H1 (cell line): ENCODE results near the gene LCLAT1. TPM values are rescaled to one million over a fixed set of nuclear protein-coding genes. Genes with fewer than 3 reads are reported as not detected.

Source experiments
- CTCF ChIA-PET: fragments of 300-600 bp; sonication (Branson Sonifier 250); formaldehyde crosslinking; loops from one replicate; lab custom pipeline; 2021; ENCODE audit not compliant: partially characterized antibody; lab: Charles Lee
- POLR2A ChIA-PET: fragments of 300-600 bp; sonication (Branson Sonifier 250); formaldehyde crosslinking; loops from one replicate; lab custom pipeline; 2021; ENCODE audit warnings: inconsistent platforms; ENCODE audit not compliant: partially characterized antibody; lab: Charles Lee
- DNase-seq, 2 experiments: peaks; one replicate each; pipeline versions ENCODE4 v3.0.0 to v3.0.0-alpha.2; 2010 to 2022; ENCODE audit warnings: low spot score in 2 of 2, low read depth in 1 of 2, mixed read lengths in 1 of 2
- FAIRE-seq: peaks from 2 replicates; lab custom pipeline; 2011; peaks lifted over from hg19 to GRCh38; lab: Jason Lieb, UNC
- H2AFZ ChIP-seq: 2 replicates; pipeline ENCODE4 v1.8.1; 2012; ENCODE audit warnings: low read length, inconsistent platforms
- H2AK5ac ChIP-seq: 2 replicates; pipeline ENCODE4 v1.6.1; 2013; ENCODE audit warnings: low read depth, low read length
- H2BK120ac ChIP-seq: replicated peaks from 2 replicates; pipeline ENCODE3; 2013; ENCODE audit warnings: low read depth, low read length, inconsistent platforms
- H2BK12ac ChIP-seq: 2 replicates; pipeline ENCODE4 v1.6.1; 2013; ENCODE audit warnings: low read depth, low read length
- H2BK15ac ChIP-seq: 2 replicates; pipeline ENCODE4 v1.6.1; 2013; ENCODE audit warnings: low read length
- H2BK20ac ChIP-seq: 2 replicates; pipeline ENCODE4 v1.6.1; 2013; ENCODE audit warnings: low read length
- H2BK5ac ChIP-seq: 2 replicates; pipeline ENCODE4 v1.6.1; 2013; ENCODE audit warnings: low read depth, low read length
- H3K14ac ChIP-seq: 2 replicates; pipeline ENCODE4 v1.6.1; 2013; ENCODE audit warnings: inconsistent platforms; ENCODE audit not compliant: insufficient read length
- H3K18ac ChIP-seq: 2 replicates; pipeline ENCODE4 v1.6.1; 2013; ENCODE audit warnings: low read length; ENCODE audit errors: extremely low read depth
- H3K23ac ChIP-seq: 2 replicates; pipeline ENCODE4 v1.6.1; 2013; ENCODE audit warnings: inconsistent platforms; ENCODE audit not compliant: insufficient read length
- H3K23me2 ChIP-seq: 2 replicates; pipeline ENCODE4 v1.6.1; 2013; ENCODE audit warnings: low read depth, low read length
- H3K27ac ChIP-seq: 2 replicates; pipeline ENCODE4 v1.6.1; 2011; ENCODE audit warnings: low read depth, low read length, inconsistent platforms
- H3K27me3 ChIP-seq, 4 experiments: replicated peaks in 1 of 4; 1 replicate in 1 of 4; 2 replicates in 3 of 4; pipeline versions ENCODE4 v1.6.1 to v1.8.1; 2011 to 2013; ENCODE audit warnings: low read length in 3 of 4, mild to moderate bottlenecking in 3 of 4, inconsistent platforms in 2 of 4, mixed read lengths in 2 of 4, moderate library complexity in 1 of 4; ENCODE audit not compliant: control insufficient read depth in 3 of 4, insufficient read depth in 3 of 4; ENCODE audit errors: extremely low read depth in 1 of 4
- H3K36me3 ChIP-seq, 4 experiments: 2 replicates each; pipeline versions ENCODE4 v1.6.1 to v1.8.1; 2011 to 2013; ENCODE audit warnings: mild to moderate bottlenecking in 4 of 4, low read length in 3 of 4, moderate library complexity in 2 of 4, control low read depth in 1 of 4, inconsistent platforms in 1 of 4; ENCODE audit not compliant: insufficient read depth in 4 of 4, control insufficient read depth in 2 of 4
- H3K4ac ChIP-seq: replicated peaks from 2 replicates; pipeline ENCODE3; 2013; ENCODE audit warnings: low read length, low read depth, mixed read lengths, inconsistent platforms; ENCODE audit not compliant: insufficient read length
- H3K4me1 ChIP-seq, 4 experiments: replicated peaks in 1 of 4; 1 replicate in 1 of 4; 2 replicates in 3 of 4; pipeline versions ENCODE4 v1.6.1 to v1.8.1; 2011 to 2013; ENCODE audit warnings: low read length in 3 of 4, inconsistent platforms in 2 of 4, mixed read lengths in 1 of 4; ENCODE audit not compliant: insufficient read depth in 4 of 4, control insufficient read depth in 3 of 4
- H3K4me2 ChIP-seq, 2 experiments: 2 replicates each; pipeline versions ENCODE4 v1.6.1 to v1.8.1; 2011 to 2013; ENCODE audit warnings: low read depth in 2 of 2, low read length in 2 of 2, control low read depth in 1 of 2, inconsistent platforms in 1 of 2, mild to moderate bottlenecking in 1 of 2; ENCODE audit not compliant: insufficient read depth in 1 of 2
- H3K4me3 ChIP-seq, 4 experiments: fragments of 200-600, 300-600 bp in 1 of 4; sonication (generic), shearing (Covaris generic), sonication (Bioruptor Twin) in 1 of 4; 2 replicates each; pipeline versions ENCODE4 v1.5.1 to v1.8.1; 2011 to 2016; ENCODE audit warnings: low read length in 4 of 4, low read depth in 3 of 4, control low read depth in 2 of 4, inconsistent platforms in 2 of 4, mild to moderate bottlenecking in 2 of 4, mixed read lengths in 1 of 4, moderate library complexity in 1 of 4; ENCODE audit not compliant: insufficient read depth in 2 of 4; ENCODE audit errors: extremely low read depth in 1 of 4
- H3K56ac ChIP-seq: replicated peaks from 2 replicates; pipeline ENCODE3; 2013; ENCODE audit warnings: low read depth, mild to moderate bottlenecking, mixed read lengths, low read length, inconsistent platforms; ENCODE audit not compliant: insufficient read length
- H3K79me1 ChIP-seq: 2 replicates; pipeline ENCODE4 v1.6.1; 2013; ENCODE audit warnings: low read depth, low read length, control low read depth
- H3K79me2 ChIP-seq, 2 experiments: 2 replicates each; pipeline versions ENCODE4 v1.6.1 to v1.8.1; 2012 to 2013; ENCODE audit warnings: low read length in 2 of 2, mild to moderate bottlenecking in 2 of 2, inconsistent platforms in 1 of 2; ENCODE audit not compliant: insufficient read depth in 2 of 2, control insufficient read depth in 1 of 2
- H3K9ac ChIP-seq, 4 experiments: replicated peaks in 1 of 4; 1 replicate in 1 of 4; 2 replicates in 3 of 4; pipeline versions ENCODE4 v1.6.1 to v1.8.1; 2011 to 2013; ENCODE audit warnings: low read depth in 3 of 4, low read length in 3 of 4, control low read depth in 2 of 4, mild to moderate bottlenecking in 2 of 4, moderate library complexity in 2 of 4, inconsistent platforms in 1 of 4; ENCODE audit errors: extremely low read depth in 1 of 4
- H3K9me3 ChIP-seq, 2 experiments: 2 replicates each; pipeline versions ENCODE4 v1.6.1 to v1.8.1; 2012 to 2013; ENCODE audit warnings: mild to moderate bottlenecking in 2 of 2, moderate library complexity in 2 of 2, control low read depth in 1 of 2, inconsistent platforms in 1 of 2, low read depth in 1 of 2, low read length in 1 of 2, mixed read lengths in 1 of 2; ENCODE audit not compliant: insufficient read depth in 2 of 2
- H4K20me1 ChIP-seq, 2 experiments: replicated peaks in 1 of 2; 2 replicates each; pipeline versions ENCODE3 to v1.8.1; 2011 to 2013; ENCODE audit warnings: inconsistent platforms in 2 of 2, low read length in 2 of 2, mild to moderate bottlenecking in 1 of 2; ENCODE audit not compliant: insufficient read depth in 2 of 2, control insufficient read depth in 1 of 2
- H4K5ac ChIP-seq: 2 replicates; pipeline ENCODE4 v1.6.1; 2013; ENCODE audit warnings: low read length, low read depth, mixed read lengths, inconsistent platforms; ENCODE audit not compliant: insufficient read length
- H4K8ac ChIP-seq: 2 replicates; pipeline ENCODE4 v1.8.0; 2013; ENCODE audit warnings: mild to moderate bottlenecking, moderate library complexity, low read length, inconsistent platforms; ENCODE audit not compliant: insufficient read depth; ENCODE audit errors: extremely low read depth
- H4K91ac ChIP-seq: replicated peaks from 2 replicates; pipeline ENCODE3; 2013; ENCODE audit warnings: low read length, mixed read lengths, inconsistent platforms; ENCODE audit not compliant: insufficient read length
- GTF2F1 ChIP-seq: IDR thresholded peaks from 2 replicates; pipeline ENCODE4 v1.6.1; 2012; ENCODE audit warnings: low read depth, low read length, improper control_type of control experiment, borderline replicate concordance
- JUND ChIP-seq: IDR thresholded peaks from 2 replicates; pipeline ENCODE4 v1.6.1; 2011; ENCODE audit warnings: mild to moderate bottlenecking, improper control_type of control experiment, low read length
- KDM1A ChIP-seq: fragments of 200-600, 300-600 bp; sonication (generic); IDR thresholded peaks from 2 replicates; pipeline ENCODE4 v1.7.1; 2016; ENCODE audit warnings: mild to moderate bottlenecking, low read length, borderline replicate concordance
- KDM4A ChIP-seq: IDR thresholded peaks from one replicate; pipeline ENCODE4 v1.7.1; 2012; ENCODE audit warnings: low read depth, mild to moderate bottlenecking, moderate library complexity, low read length, inconsistent platforms; ENCODE audit not compliant: severe bottlenecking
- POU5F1 ChIP-seq: IDR thresholded peaks from 2 replicates; pipeline ENCODE4 v1.6.1; 2011; ENCODE audit warnings: low read depth, mild to moderate bottlenecking, low read length, moderate library complexity
- RAD21 ChIP-seq, 2 experiments: IDR thresholded peaks in 1 of 2; conservative IDR thresholded peaks in 1 of 2; 2 replicates each; pipeline ENCODE4 v1.6.1; 2011; ENCODE audit warnings: low read depth in 2 of 2, low read length in 2 of 2, improper control_type of control experiment in 1 of 2, inconsistent platforms in 1 of 2, mild to moderate bottlenecking in 1 of 2, moderate library complexity in 1 of 2
- RXRA ChIP-seq: IDR thresholded peaks from 2 replicates; pipeline ENCODE4 v1.6.1; 2011; ENCODE audit warnings: low read depth, mild to moderate bottlenecking, low read length, moderate library complexity; ENCODE audit not compliant: insufficient read depth
- SAP30 ChIP-seq: fragments of 300-600 bp; sonication (generic); IDR thresholded peaks from 2 replicates; pipeline ENCODE4 v1.7.1; 2012; ENCODE audit warnings: low read length, moderate library complexity, mild to moderate bottlenecking, inconsistent platforms; ENCODE audit not compliant: insufficient read depth, insufficient replicate concordance
- SIN3A ChIP-seq, 2 experiments: IDR thresholded peaks in 1 of 2; conservative IDR thresholded peaks in 1 of 2; 2 replicates each; pipeline ENCODE4 v1.6.1; 2011 to 2012; ENCODE audit warnings: low read length in 2 of 2, improper control_type of control experiment in 1 of 2, low read depth in 1 of 2, mild to moderate bottlenecking in 1 of 2
- SP2 ChIP-seq: IDR thresholded peaks from 2 replicates; pipeline ENCODE4 v1.6.1; 2012; ENCODE audit warnings: mild to moderate bottlenecking, low read length, inconsistent platforms
- SUZ12 ChIP-seq: fragments of 200-600 bp; sonication (generic); IDR thresholded peaks from 2 replicates; pipeline ENCODE4 v1.6.1; 2012; ENCODE audit warnings: mild to moderate bottlenecking, inconsistent platforms, low read length, moderate library complexity, mixed read lengths
- TAF1 ChIP-seq: IDR thresholded peaks from 2 replicates; pipeline ENCODE4 v1.6.1; 2011; ENCODE audit warnings: mild to moderate bottlenecking, low read depth, low read length
- TAF7 ChIP-seq: optimal IDR thresholded peaks from 2 replicates; pipeline ENCODE3; 2011; ENCODE audit warnings: low read depth, mild to moderate bottlenecking, inconsistent platforms, low read length, moderate library complexity, borderline replicate concordance
- WGBS, 2 experiments: shearing (Covaris generic) in 1 of 2; methylation state at CpG; one replicate each; pipeline versions ENCODE4 v1.1.6 to v1.1.7; 2013 to 2015; ENCODE audit warnings: low lambda C conversion rate in 2 of 2, mixed read lengths in 2 of 2, inconsistent platforms in 1 of 2, low coverage in 1 of 2, missing lambda C conversion rate in 1 of 2; ENCODE audit not compliant: insufficient replicate concordance in 2 of 2, insufficient coverage in 1 of 2, insufficient read length in 1 of 2; ENCODE audit errors: extremely low coverage in 1 of 2, missing lambda C conversion rate in 1 of 2; 5-methylcytosine and 5-hydroxymethylcytosine counted together
- polyA plus RNA-seq, 7 experiments: library from polyadenylated mRNA; depleted of rRNA in 3 of 7; stranded (reverse) in 5 of 7; unstranded in 2 of 7; fragments of >200 nt in 5 of 7; fragments of 200-250 nt in 2 of 7; gene quantifications; 1 replicate in 5 of 7; 2 replicates in 1 of 7; 4 replicates in 1 of 7; pipeline versions ENCODE4 v1.2.1 to v1.2.3, GENCODE V29; 2011 to 2013; ENCODE audit warnings: missing spikeins in 2 of 7, mixed read lengths in 2 of 7
- total RNA-seq: library from RNA; stranded (reverse); fragmentation: NEBNext Ultra II Directional; extraction: Animal tissue kit (Norgen Biotek cat#: 25700); gene quantifications from 2 replicates; pipeline ENCODE4 v1.2.1, GENCODE V29; 2021

The LCLAT1 gene
- total and polyA plus RNA-seq, 2 of the 8 experiments (the other 6 are each of a cell fraction or from before 2014, with no cell fraction given): 7.6 to 22.0 TPM

GRCh38 chr2:30512243-30512886 lies 65.3 kb downstream of the LCLAT1 start:
- WGBS, 2 experiments: 67% methylated on average over 3 of the region's 3 CpGs; no CpG with 5 or more reads in 1 of the 2 experiments
- ChIA-PET CTCF (no interaction called here), POLR2A (no interaction called here)
- Histone ChIP-seq H3K23me2 (no peaks in the 10 kb centered on the region), H2AFZ (no peak overlapping the region), H3K23ac (no peak overlapping the region), H2BK120ac (no peak overlapping the region), H3K9ac (no peak overlapping the region), H3K79me1 (no peaks in the 10 kb centered on the region; the same call in 1 of the 2 replicates), H3K4me1 (peaks cover 0 to 19% (median 5%) of the 10 kb centered on the region in 4 experiments; a peak in 3 of 7 replicates), H3K4me2 (no peak overlapping the region), H4K20me1 (no peaks in the 10 kb centered on the region), H2BK20ac (no peak overlapping the region), H3K79me2 (peaks cover 0 to 42% of the 10 kb centered on the region in 2 experiments; a peak in 2 of 4 replicates), H2AK5ac (no peak overlapping the region), H3K18ac (no peak overlapping the region), H3K9me3 (peaks cover 0 to 2% of the 10 kb centered on the region in 2 experiments; a peak in 1 of 4 replicates), H4K5ac (no peak overlapping the region), H3K14ac (no peak overlapping the region), H3K27me3 (no peaks in the 10 kb centered on the region), H4K8ac (no peak overlapping the region), H2BK5ac (no peak overlapping the region), H3K36me3 (no peaks in the 10 kb centered on the region), H3K4ac (no peak overlapping the region), H2BK15ac (no peak overlapping the region), H3K27ac (no peak overlapping the region), H2BK12ac (no peak overlapping the region), H3K4me3 (no peak overlapping the region), H3K56ac (no peak overlapping the region), H4K91ac (no peak overlapping the region)
- FAIRE-seq: no peak
- DNase-seq: no peak
- TF ChIP-seq RXRA (no peak), SIN3A (conservative IDR thresholded peaks at IDR 0.05 in 1 of 2, IDR thresholded peaks at IDR 0.05 in 1 of 2; ENCODE audit: low read depth in 1 of 2, low read length in 2 of 2) (no peak), KDM1A (no peak), SAP30 (no peak), TAF1 (no peak), TAF7 (no peak), JUND (no peak), POU5F1 (no peak), KDM4A (no peak), SUZ12 (no peak), RAD21 (IDR thresholded peaks at IDR 0.05 in 1 of 2, conservative IDR thresholded peaks at IDR 0.05 in 1 of 2; ENCODE audit: low read depth in 2 of 2, low read length in 2 of 2) (no peak), SP2 (no peak), GTF2F1 (no peak)
